Kidney (tissue), 14 donors: Measurements from ENCODE around the gene PSMD2. TPM values are rescaled to one million over a fixed set of nuclear protein-coding genes. Genes with fewer than 3 reads are reported as not detected.

Experiments used
- DNase-seq, 5 donors: peaks; one replicate each; pipeline ENCODE4 v3.0.0-alpha.2; 2013 to 2020
- FAIRE-seq: peaks from 2 replicates; lab custom pipeline; 2012; peaks lifted over from hg19 to GRCh38; lab: Jason Lieb, UNC
- H3K27ac ChIP-seq, 2 donors: one replicate each; pipeline ENCODE4 v1.7.0; 2013; ENCODE audit warnings: low read depth in 2 of 2, low read length in 2 of 2, inconsistent platforms in 1 of 2
- H3K27me3 ChIP-seq: one replicate; pipeline ENCODE4 v1.7.1; 2013; ENCODE audit warnings: low read length, inconsistent platforms; ENCODE audit not compliant: control insufficient read depth, insufficient read depth
- H3K36me3 ChIP-seq, 3 donors: one replicate each; pipeline versions ENCODE4 v1.7.0 to v1.7.1; 2013; ENCODE audit warnings: low read length in 3 of 3, control low read depth in 1 of 3, inconsistent platforms in 1 of 3; ENCODE audit not compliant: insufficient read depth in 3 of 3, control insufficient read depth in 2 of 3
- H3K4me1 ChIP-seq, 3 donors: one replicate each; pipeline versions ENCODE4 v1.7.0 to v1.7.1; 2013; ENCODE audit warnings: low read length in 3 of 3, inconsistent platforms in 1 of 3, low read depth in 1 of 3; ENCODE audit not compliant: control insufficient read depth in 2 of 3, insufficient read depth in 2 of 3
- H3K4me3 ChIP-seq, 3 donors: one replicate each; pipeline versions ENCODE4 v1.7.0 to v1.8.1; 2013; ENCODE audit warnings: low read length in 3 of 3, control low read depth in 1 of 3, inconsistent platforms in 1 of 3
- H3K9ac ChIP-seq, 3 donors: one replicate each; pipeline versions ENCODE4 v1.7.0 to v1.7.1; 2013; ENCODE audit warnings: low read length in 3 of 3, control low read depth in 1 of 3, inconsistent platforms in 1 of 3
- H3K9me3 ChIP-seq, 3 donors: one replicate each; pipeline versions ENCODE4 v1.7.0 to v1.7.1; 2013; ENCODE audit warnings: low read length in 3 of 3, control low read depth in 1 of 3, inconsistent platforms in 1 of 3; ENCODE audit not compliant: control insufficient read depth in 2 of 3, insufficient read depth in 1 of 3
- intact Hi-C: fragments of 100-400 bp; cut with DNase I; formaldehyde crosslinking; loops from one replicate; pipeline ENCODE4 v1.11.1; 2022
- polyA plus RNA-seq: library from polyadenylated mRNA; stranded (reverse); fragments of 350-450 nt; fragmentation: Illumina TruSeq; extraction: RNeasy Lipid Tissue Mini Kit (QIAGEN cat#74804); gene quantifications from one replicate; pipeline ENCODE4 v1.2.3, GENCODE V29; 2014; ENCODE audit warnings: low read depth, low replicate concordance; ENCODE audit not compliant: insufficient read depth
- total RNA-seq: library from RNA; stranded (reverse); fragmentation: NEBNext Ultra II Directional; extraction: Animal tissue kit (Norgen Biotek cat#: 25700); gene quantifications from one replicate; pipeline ENCODE4 v1.2.1, GENCODE V29; 2021
- TF ChIP-seq, protein P1 (sequence below): IDR thresholded peaks from 3 replicates; pipeline ENCODE4 v1.5.1; 2012; ENCODE audit warnings: mild to moderate bottlenecking, moderate library complexity, borderline replicate concordance; ENCODE audit not compliant: insufficient read depth; ENCODE audit errors: extremely low read depth
- donor health status: control.
- donor health status: control.
- donor health status: control.
- donor health status: control.
- donor health status: control.
- donor health status: DM: yes; HTN: yes; CAD: no.
- donor health status: Normal renal cell carcinoma (clear cell type).

Gene PSMD2
- total and polyA plus RNA-seq, 2 donors from 2014 or later = 104 to 149 TPM

DNA sequence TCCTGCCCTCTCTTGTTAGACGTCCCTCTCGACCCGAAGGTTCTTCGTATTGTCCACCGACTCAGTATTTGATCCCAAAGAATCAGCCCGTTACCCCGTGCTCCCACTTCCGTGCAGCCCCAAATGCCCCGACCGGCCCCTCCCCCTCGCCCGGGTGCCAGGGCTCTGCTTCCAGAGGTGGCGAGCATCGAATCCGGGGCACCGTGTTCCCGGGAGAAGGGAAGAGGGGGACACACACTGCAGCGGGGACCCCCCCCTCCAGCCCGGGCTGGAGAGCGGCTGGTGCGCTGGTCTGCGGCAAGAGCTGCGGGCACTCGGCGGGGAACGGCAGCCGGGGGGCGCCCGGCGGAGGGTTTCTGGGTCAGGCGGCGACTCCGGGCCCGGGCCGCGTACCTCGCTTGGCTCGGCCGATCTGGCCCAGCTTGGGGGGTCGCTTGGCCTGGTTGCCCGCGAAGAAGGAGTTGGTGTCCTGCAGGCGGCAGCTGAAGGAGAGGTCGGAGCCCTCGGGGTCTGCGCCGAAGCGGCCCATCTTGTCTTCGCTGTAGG is 38.2 kb upstream of the PSMD2 start:
- Histone ChIP-seq H3K27me3 (peaks cover 11% of the 10 kb centered on the region), H3K36me3 (no peaks in the 10 kb centered on the region), H3K9me3 (no peaks in the 10 kb centered on the region), H3K4me1 (peaks cover 0 to 15% (median 4%) of the 10 kb centered on the region in 3 donors), H3K4me3 (no peak overlapping the region), H3K9ac (no peak overlapping the region), H3K27ac (no peak overlapping the region)
- DNase-seq = peak in 3 of 5 donors; percentile 10 to 79 (median 59)
- FAIRE-seq = no peak
- intact Hi-C loops = no loop called here
- TF ChIP-seq, protein P1, sequence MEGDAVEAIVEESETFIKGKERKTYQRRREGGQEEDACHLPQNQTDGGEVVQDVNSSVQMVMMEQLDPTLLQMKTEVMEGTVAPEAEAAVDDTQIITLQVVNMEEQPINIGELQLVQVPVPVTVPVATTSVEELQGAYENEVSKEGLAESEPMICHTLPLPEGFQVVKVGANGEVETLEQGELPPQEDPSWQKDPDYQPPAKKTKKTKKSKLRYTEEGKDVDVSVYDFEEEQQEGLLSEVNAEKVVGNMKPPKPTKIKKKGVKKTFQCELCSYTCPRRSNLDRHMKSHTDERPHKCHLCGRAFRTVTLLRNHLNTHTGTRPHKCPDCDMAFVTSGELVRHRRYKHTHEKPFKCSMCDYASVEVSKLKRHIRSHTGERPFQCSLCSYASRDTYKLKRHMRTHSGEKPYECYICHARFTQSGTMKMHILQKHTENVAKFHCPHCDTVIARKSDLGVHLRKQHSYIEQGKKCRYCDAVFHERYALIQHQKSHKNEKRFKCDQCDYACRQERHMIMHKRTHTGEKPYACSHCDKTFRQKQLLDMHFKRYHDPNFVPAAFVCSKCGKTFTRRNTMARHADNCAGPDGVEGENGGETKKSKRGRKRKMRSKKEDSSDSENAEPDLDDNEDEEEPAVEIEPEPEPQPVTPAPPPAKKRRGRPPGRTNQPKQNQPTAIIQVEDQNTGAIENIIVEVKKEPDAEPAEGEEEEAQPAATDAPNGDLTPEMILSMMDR = no peak

DNA sequence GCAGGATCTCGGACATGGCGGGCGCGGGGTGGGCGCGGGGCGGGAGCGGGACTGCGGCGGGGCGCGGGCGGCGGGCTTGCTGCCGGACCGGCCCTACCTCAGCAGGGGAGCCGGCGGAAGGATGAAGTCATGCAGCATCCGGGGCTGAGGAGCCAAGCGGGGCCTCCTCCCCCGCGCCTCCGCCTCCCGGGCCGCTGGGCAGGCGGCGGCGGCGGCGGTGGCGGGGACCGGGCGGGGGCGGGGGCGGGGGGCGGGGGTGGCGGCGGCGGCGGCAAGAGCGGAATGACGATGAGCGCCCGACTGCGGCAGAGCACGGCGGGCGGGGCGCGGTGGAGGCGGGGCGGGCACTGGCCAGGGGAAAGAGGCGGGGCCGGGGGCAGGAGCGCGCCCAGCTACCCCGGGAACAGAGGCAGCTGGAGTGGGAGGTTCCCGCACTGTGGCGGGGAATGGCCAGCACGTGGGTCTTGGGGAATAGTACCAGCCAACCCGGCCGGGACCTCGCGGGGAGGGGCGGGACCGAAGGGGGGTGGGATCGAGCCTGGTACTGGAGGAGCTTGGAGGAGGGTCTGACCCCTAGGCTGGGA is 37.7 kb upstream of the PSMD2 start, which contains the start of gene CAMK2N2:
Gene CAMK2N2, minus strand, starts transcription at position 284 of the 584 bp plus-strand sequence. Its CDS starts 268 bp downstream, at position 16.
- Histone ChIP-seq H3K4me1 (peaks cover 0 to 15% (median 4%) of the 10 kb centered on the region in 3 donors), H3K27me3 (peaks cover 11% of the 10 kb centered on the region), H3K9me3 (no peaks in the 10 kb centered on the region), H3K27ac (no peak within 1 kb of the TSS), H3K36me3 (no peaks in the 10 kb centered on the region), H3K9ac (no peak within 1 kb of the TSS), H3K4me3 (peak within 1 kb of the TSS; percentile 6 to 49 (median 29))
- FAIRE-seq (no peak), DNase-seq (peak; percentile 47 to 86 (median 77))
- TF ChIP-seq, protein P1 = no peak
- intact Hi-C loops = no loop called here

DNA sequence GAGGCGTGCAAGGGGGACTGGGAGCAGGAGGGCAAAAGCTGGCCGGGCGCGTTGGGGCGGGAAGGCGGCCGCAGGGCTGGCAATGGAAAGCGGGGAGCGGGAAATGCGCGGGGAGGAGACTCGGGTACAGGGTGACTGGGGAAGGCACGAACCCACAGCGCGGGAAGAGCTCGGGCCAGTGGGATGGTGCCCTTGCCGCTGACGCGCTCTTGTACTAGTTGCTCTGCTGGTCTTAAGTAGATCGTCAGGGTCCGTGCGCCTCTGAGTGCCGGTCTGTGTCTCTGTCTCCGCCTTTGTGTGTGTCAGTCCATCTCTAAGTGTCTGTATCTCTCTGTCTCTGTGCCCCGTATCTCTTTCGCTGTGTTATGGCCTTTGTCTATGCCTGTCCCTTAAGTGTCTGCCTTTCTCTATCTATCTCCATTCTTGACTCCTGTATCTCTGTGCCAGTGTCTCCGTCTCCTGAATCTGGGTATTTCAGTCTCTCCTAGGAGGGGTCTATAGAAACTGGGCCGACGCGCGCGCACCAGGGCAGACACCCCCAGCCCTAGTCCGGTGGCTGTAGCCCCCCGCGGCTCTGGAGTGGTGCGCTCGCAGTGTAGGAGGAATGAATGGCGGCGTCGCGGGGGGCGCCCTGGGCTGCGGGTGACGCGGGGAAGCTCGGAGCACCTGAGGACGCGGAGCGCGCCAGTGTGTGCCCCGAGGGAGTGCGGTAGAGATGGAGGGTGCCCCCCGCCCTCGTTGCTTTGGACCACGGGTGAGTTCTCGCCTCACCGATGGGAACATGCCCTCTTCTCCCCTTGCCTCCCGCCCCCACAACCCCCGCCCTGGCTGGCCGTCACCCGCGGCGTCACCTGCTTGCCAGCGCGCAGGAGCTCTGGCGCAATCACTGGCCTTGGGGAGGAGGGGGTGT is 36.9 kb upstream of the PSMD2 start:
- H3K9ac ChIP-seq = no peak overlapping the region
- peaks cover 0 to 15% (median 4%) of the 10 kb centered on the region in 3 donors for H3K4me1 ChIP-seq
- DNase-seq = peak in 3 of 5 donors; percentile 29 to 74 (median 35)
- no peaks in the 10 kb centered on the region for H3K36me3 ChIP-seq
- H3K9me3 ChIP-seq = no peaks in the 10 kb centered on the region
- TF ChIP-seq, protein P1 = no peak
- H3K4me3 ChIP-seq = peak overlapping the region; percentile 6 to 49 (median 29)
- no peak overlapping the region for H3K27ac ChIP-seq
- peaks cover 11% of the 10 kb centered on the region for H3K27me3 ChIP-seq
- intact Hi-C loops = no loop called here
- no peak for FAIRE-seq
